ENCODE measurements around the gene DVL2.
A peak's percentile ranks its signal among the peaks of the same experiment; 100 is the strongest.
"Not testable (repeated sequence)": the region's sequence is repeated elsewhere in the genome, so short reads cannot be mapped to it uniquely, and the experiment has no call there.

The DVL2 gene

GRCh38 chr17:7256766-7257456, 22.6 kb upstream of the DVL2 start:
- no peak for DNase-seq (ENCODE audit: low read depth)

- DNase-seq (ENCODE audit: low read depth) = no peak
Observed at GRCh38 chr17:7254511-7254910, 20.2 kb upstream of the DVL2 start.

- no peak for DNase-seq (ENCODE audit: low read depth)
Observed at GRCh38 chr17:7253082-7253481, 18.8 kb upstream of the DVL2 start.

- DNase-seq (ENCODE audit: low read depth) = peak; percentile 79
Observed at GRCh38 chr17:7252176-7253043, 18.1 kb upstream of the DVL2 start, which contains the start of gene ELP5. Gene ELP5 (plus strand): TSS chr17:7252215. CDS start chr17:7252551, 336 bp downstream.

GRCh38 chr17:7251661-7252175, 17.4 kb upstream of the DVL2 start, which contains the start of gene CTDNEP1:
Gene CTDNEP1 (minus strand): TSS chr17:7251734. CDS start chr17:7251296, 438 bp downstream.
- peak; percentile 98 for DNase-seq (ENCODE audit: low read depth)

- no peak for DNase-seq (ENCODE audit: low read depth)
Observed at GRCh38 chr17:7250695-7251627, 16.6 kb upstream of the DVL2 start.

GRCh38 chr17:7249830-7250229, 15.5 kb upstream of the DVL2 start:
- DNase-seq (ENCODE audit: low read depth) = no peak

GRCh38 chr17:7249214-7249613, 14.9 kb upstream of the DVL2 start:
- DNase-seq (ENCODE audit: low read depth) = no peak

GRCh38 chr17:7248796-7249195, 14.5 kb upstream of the DVL2 start:
- DNase-seq (ENCODE audit: low read depth) = no peak

GRCh38 chr17:7246779-7247178, 12.5 kb upstream of the DVL2 start:
- DNase-seq (ENCODE audit: low read depth) = no peak

GRCh38 chr17:7243838-7244237, 9.5 kb upstream of the DVL2 start:
- DNase-seq (ENCODE audit: low read depth) = not testable (repeated sequence)

- DNase-seq (ENCODE audit: low read depth) = no peak
Observed at GRCh38 chr17:7243453-7243729, 9.1 kb upstream of the DVL2 start.

GRCh38 chr17:7242717-7243452, 8.6 kb upstream of the DVL2 start:
- DNase-seq (ENCODE audit: low read depth) = peak; percentile 85

GRCh38 chr17:7241783-7242716, 7.7 kb upstream of the DVL2 start, which contains the start of gene GABARAP:
Gene GABARAP (minus strand): TSS chr17:7242449. CDS start chr17:7242330, 119 bp downstream.
- DNase-seq (ENCODE audit: low read depth) = peak; percentile 90

GRCh38 chr17:7241090-7241733, 6.9 kb upstream of the DVL2 start:
- no peak for DNase-seq (ENCODE audit: low read depth)

GRCh38 chr17:7240375-7240774, 6.1 kb upstream of the DVL2 start:
- no peak for DNase-seq (ENCODE audit: low read depth)

- DNase-seq (ENCODE audit: low read depth) = peak; percentile 96
Observed at GRCh38 chr17:7239091-7240027, 5.0 kb upstream of the DVL2 start, which contains the start of gene PHF23. Gene PHF23 (minus strand): TSS chr17:7239457. CDS start chr17:7239279, 178 bp downstream.

GRCh38 chr17:7238420-7239090, 4.2 kb upstream of the DVL2 start:
- no peak for DNase-seq (ENCODE audit: low read depth)
